SK-N-SH (cell line): ENCODE results near the gene GSTM1. TPM values are rescaled to one million over a fixed set of nuclear protein-coding genes. Genes with fewer than 3 reads are reported as not detected.

Source experiments
- CTCF ChIA-PET: fragments of 300-600, 350-600 bp; formaldehyde crosslinking; extraction: SDS; loops from one replicate; lab custom pipeline; 2021; lab: Yijun Ruan, JAX
- POLR2A ChIA-PET: fragments of 350-600 bp; sonication (Branson Sonifier 250); formaldehyde crosslinking; extraction: SDS; loops from one replicate; lab custom pipeline; 2020; ENCODE audit warnings: antibody characterized with exemption, inconsistent platforms; lab: Yijun Ruan, JAX
- DNase-seq: peaks from one replicate; pipeline ENCODE4 v3.0.0; 2012
- H2AFZ ChIP-seq: fragments of 200-600 bp; sonication (generic); 2 replicates; pipeline ENCODE4 v1.8.1; 2016; ENCODE audit warnings: antibody characterized with exemption, mild to moderate bottlenecking, low read depth
- H3F3A ChIP-seq: fragments of 200-600 bp; sonication (generic); replicated peaks from 2 replicates; pipeline ENCODE3; 2016; ENCODE audit warnings: antibody characterized with exemption, mild to moderate bottlenecking; ENCODE audit not compliant: insufficient read depth
- H3K27ac ChIP-seq, 2 experiments: fragments of 200-500 bp in 1 of 2; fragments of 200-600 bp in 1 of 2; sonication (Bioruptor generic) in 1 of 2; sonication (generic), shearing (Covaris generic) in 1 of 2; 2 replicates each; pipeline versions ENCODE4 v1.5.1 to v1.6.1; 2014 to 2016; ENCODE audit warnings: low read depth in 2 of 2, inconsistent platforms in 1 of 2, low read length in 1 of 2, mild to moderate bottlenecking in 1 of 2, mixed read lengths in 1 of 2
- H3K27me3 ChIP-seq: fragments of 200-600 bp; sonication (generic), shearing (Covaris generic); 2 replicates; pipeline ENCODE4 v1.6.1; 2016; ENCODE audit warnings: mixed run types; ENCODE audit not compliant: insufficient read depth
- H3K36me3 ChIP-seq, 2 experiments: fragments of 200-500 bp in 1 of 2; fragments of 200-600 bp in 1 of 2; sonication (Bioruptor generic) in 1 of 2; sonication (generic) in 1 of 2; replicated peaks in 1 of 2; 2 replicates each; pipeline versions ENCODE3 to v1.5.1; 2014 to 2016; ENCODE audit warnings: low read length in 1 of 2, mild to moderate bottlenecking in 1 of 2; ENCODE audit not compliant: insufficient read depth in 2 of 2, control insufficient read depth in 1 of 2
- H3K4me1 ChIP-seq, 2 experiments: fragments of 200-500 bp in 1 of 2; fragments of 200-600 bp in 1 of 2; sonication (Bioruptor generic) in 1 of 2; sonication (generic), shearing (Covaris generic) in 1 of 2; 2 replicates each; pipeline versions ENCODE4 v1.5.1 to v1.6.1; 2014 to 2016; ENCODE audit warnings: low read depth in 1 of 2, low read length in 1 of 2, mixed run types in 1 of 2; ENCODE audit not compliant: insufficient read depth in 2 of 2, control insufficient read depth in 1 of 2
- H3K4me2 ChIP-seq: fragments of 200-600 bp; sonication (generic), shearing (Covaris generic); 2 replicates; pipeline ENCODE4 v1.6.1; 2017; ENCODE audit warnings: mixed run types
- H3K4me3 ChIP-seq, 2 experiments: fragments of 200-500 bp in 1 of 2; fragments of 200-600 bp in 1 of 2; sonication (Bioruptor generic) in 1 of 2; sonication (generic), shearing (Covaris generic) in 1 of 2; 2 replicates each; pipeline versions ENCODE4 v1.5.1 to v1.8.1; 2014 to 2016; ENCODE audit warnings: low read depth in 2 of 2, inconsistent platforms in 1 of 2, low read length in 1 of 2, mild to moderate bottlenecking in 1 of 2, mixed read lengths in 1 of 2, moderate library complexity in 1 of 2
- H3K79me2 ChIP-seq: fragments of 200-600 bp; sonication (generic); 2 replicates; pipeline ENCODE4 v1.8.1; 2017; ENCODE audit warnings: mild to moderate bottlenecking; ENCODE audit not compliant: insufficient read depth
- H3K9ac ChIP-seq: fragments of 200-600 bp; sonication (generic); 2 replicates; pipeline ENCODE4 v1.6.1; 2017; ENCODE audit warnings: mixed run types
- H3K9me2 ChIP-seq: fragments of 200-600 bp; sonication (generic); 2 replicates; pipeline ENCODE4 v1.6.1; 2017; ENCODE audit warnings: mixed run types
- H3K9me3 ChIP-seq: fragments of 200-600 bp; sonication (generic); 2 replicates; pipeline ENCODE4 v1.6.1; 2017; ENCODE audit warnings: mixed run types, mild to moderate bottlenecking, moderate library complexity
- H4K20me1 ChIP-seq: fragments of 200-600 bp; sonication (generic); 2 replicates; pipeline ENCODE4 v1.6.1; 2017; ENCODE audit warnings: mild to moderate bottlenecking, mixed run types; ENCODE audit not compliant: insufficient read depth
- EP300 ChIP-seq, 2 experiments: IDR thresholded peaks; 2 replicates each; pipeline versions ENCODE4 v1.4.0 to v1.6.1; 2012; ENCODE audit warnings: borderline replicate concordance in 1 of 2, low read depth in 1 of 2, low read length in 1 of 2
- GABPA ChIP-seq: IDR thresholded peaks from 2 replicates; pipeline ENCODE4 v1.4.0; 2012; ENCODE audit warnings: low read depth, mild to moderate bottlenecking
- GATA2 ChIP-seq: sonication (generic); formaldehyde crosslinking; IDR thresholded peaks from 2 replicates; pipeline ENCODE4 v1.5.0; 2020; ENCODE audit warnings: mild to moderate bottlenecking, missing genetic modification reagents
- IRF3 ChIP-seq: fragments of 150-350 bp; IDR thresholded peaks from 2 replicates; pipeline ENCODE4 v1.6.1; 2016; ENCODE audit warnings: mild to moderate bottlenecking, low read depth, low read length
- MAX ChIP-seq: IDR thresholded peaks from 2 replicates; pipeline ENCODE4 v1.4.0; 2012; ENCODE audit warnings: low read depth
- MXI1 ChIP-seq: IDR thresholded peaks from 2 replicates; pipeline ENCODE4 v1.6.1; 2012; ENCODE audit warnings: mild to moderate bottlenecking, low read depth, low read length, improper control_type of control experiment
- PBX3 ChIP-seq: IDR thresholded peaks from 2 replicates; pipeline ENCODE4; 2012
- POLR2AphosphoS5 ChIP-seq: IDR thresholded peaks from 2 replicates; pipeline ENCODE4 v1.6.1; 2012; ENCODE audit warnings: low read depth, low read length
- RAD21 ChIP-seq: IDR thresholded peaks from 2 replicates; pipeline ENCODE4 v1.6.1; 2012; ENCODE audit warnings: mild to moderate bottlenecking, low read length
- RCOR1 ChIP-seq: fragments of 150-350 bp; IDR thresholded peaks from 2 replicates; pipeline ENCODE4 v1.6.1; 2017; ENCODE audit warnings: antibody characterized with exemption, low read length
- REST ChIP-seq: IDR thresholded peaks from 2 replicates; pipeline ENCODE4 v1.6.1; 2012; ENCODE audit warnings: mild to moderate bottlenecking, low read depth, low read length, moderate library complexity
- RFX5 ChIP-seq: IDR thresholded peaks from 2 replicates; pipeline ENCODE4 v1.6.1; 2012; ENCODE audit warnings: mild to moderate bottlenecking, improper control_type of control experiment, low read length
- RXRA ChIP-seq: IDR thresholded peaks from 2 replicates; pipeline ENCODE4 v1.4.0; 2012; ENCODE audit warnings: low read depth, mild to moderate bottlenecking, borderline replicate concordance
- TAF1 ChIP-seq: IDR thresholded peaks from 2 replicates; pipeline ENCODE4 v1.6.1; 2012; ENCODE audit warnings: low read depth, mild to moderate bottlenecking, low read length, moderate library complexity, borderline replicate concordance
- TCF12 ChIP-seq: IDR thresholded peaks from 2 replicates; pipeline ENCODE4 v1.4.0; 2012
- USF1 ChIP-seq: IDR thresholded peaks from 2 replicates; pipeline ENCODE4 v1.4.0; 2012; ENCODE audit warnings: low read depth, borderline replicate concordance
- USF2 ChIP-seq: fragments of 150-350 bp; IDR thresholded peaks from 2 replicates; pipeline ENCODE4 v1.6.1; 2017; ENCODE audit warnings: antibody characterized with exemption, low read length, low read depth, borderline replicate concordance
- YY1 ChIP-seq: IDR thresholded peaks from 2 replicates; pipeline ENCODE4 v1.4.0; 2012; ENCODE audit warnings: low read depth, mild to moderate bottlenecking
- ZBTB33 ChIP-seq: IDR thresholded peaks from 2 replicates; pipeline ENCODE4 v1.4.0; 2012; ENCODE audit warnings: low read depth, borderline replicate concordance
- whole genome bisulfite sequencing: methylation state at CpG from one replicate; pipeline ENCODE4 v1.1.6; 2017; ENCODE audit warnings: low lambda C conversion rate; 5-methylcytosine and 5-hydroxymethylcytosine counted together
- polyA plus RNA-seq, 3 experiments: library from polyadenylated mRNA; depleted of rRNA; stranded (reverse); fragments of >200 nt; gene quantifications; 2 replicates each; pipeline ENCODE4 v1.2.3, GENCODE V29; 2012

Gene GSTM1
- polyA plus RNA-seq, 1 of the 3 experiments (the other 2 are of a cell fraction), result not detected

- TF ChIP-seq EP300 (IDR thresholded peaks at IDR 0.05; ENCODE audit: borderline replicate concordance in 1 of 2, low read depth in 1 of 2, low read length in 1 of 2) (no peak), TCF12 (no peak), YY1 (no peak), PBX3 (no peak), GABPA (no peak), RXRA (no peak), IRF3 (no peak), RCOR1 (no peak), POLR2AphosphoS5 (no peak), GATA2 (CRISPR knock-in tag) (no peak), RFX5 (no peak), REST (no peak), MXI1 (no peak), ZBTB33 (no peak), RAD21 (no peak), TAF1 (no peak), USF2 (no peak), USF1 (no peak), MAX (no peak)
- peaks cover 7 to 75% of the 10 kb centered on the region in 2 experiments; a peak in 3 of 4 replicates for H3K4me1 ChIP-seq
- H3F3A ChIP-seq, result peaks cover 4% of the 10 kb centered on the region
- H3K27ac ChIP-seq, result peak overlapping the region; percentile 26 to 98; a peak in 3 of 4 replicates
- H2AFZ ChIP-seq, result no peak overlapping the region
- no peaks in the 10 kb centered on the region for H3K9me3 ChIP-seq
- H3K27me3 ChIP-seq, result no peaks in the 10 kb centered on the region
- no peak overlapping the region; a peak in 1 of 4 replicates for H3K4me3 ChIP-seq
- CTCF ChIA-PET, result interaction anchor here (0.6 to 9.5 kb wide), 52 partner anchors 11 to 856 kb away, joined by 3 to 169 read pairs (median 4); partner anchors contain the start of genes AHCYL1, AMPD2, CYB561D1 and GNAI3
- H4K20me1 ChIP-seq, result no peaks in the 10 kb centered on the region
- no peak overlapping the region for H3K9ac ChIP-seq
- DNase-seq, result no peak
- POLR2A ChIA-PET, result interaction anchor here (0.6 to 4.9 kb wide), 6 partner anchors 8 to 94 kb away, joined by 3 to 44 read pairs (median 6); partner anchors contain the start of genes GNAI3 and GSTM4
- H3K36me3 ChIP-seq, result no peaks in the 10 kb centered on the region
- no peak overlapping the region; the same call in 1 of the 2 replicates for H3K4me2 ChIP-seq
- WGBS, result 37% methylated on average over 6 of the region's 6 CpGs
- no peaks in the 10 kb centered on the region for H3K79me2 ChIP-seq
- no peaks in the 10 kb centered on the region for H3K9me2 ChIP-seq
Measured at GRCh38 chr1:109639841-109640184, 47.8 kb upstream of the GSTM1 start.
